Neuron (in vitro differentiated cells): ENCODE results near the gene RSAD1.

Experiments
- H2AFZ ChIP-seq: one replicate; pipeline ENCODE4 v1.6.1; 2013; ENCODE audit warnings: low read depth, mild to moderate bottlenecking, inconsistent platforms, low read length, moderate library complexity
- H3K27me3 ChIP-seq: one replicate; pipeline ENCODE4 v1.6.1; 2013; ENCODE audit warnings: low read length; ENCODE audit not compliant: insufficient read depth
- H3K36me3 ChIP-seq: one replicate; pipeline ENCODE4 v1.6.1; 2013; ENCODE audit warnings: low read length; ENCODE audit not compliant: insufficient read depth
- H3K4me1 ChIP-seq: one replicate; pipeline ENCODE4 v1.6.1; 2013; ENCODE audit warnings: low read length; ENCODE audit not compliant: insufficient read depth
- H3K4me3 ChIP-seq: 2 replicates; pipeline ENCODE4 v1.5.1; 2013; ENCODE audit warnings: mild to moderate bottlenecking, low read length, moderate library complexity
- H3K9me3 ChIP-seq: one replicate; pipeline ENCODE4 v1.6.1; 2013; ENCODE audit warnings: low read length

Gene RSAD1

DNA sequence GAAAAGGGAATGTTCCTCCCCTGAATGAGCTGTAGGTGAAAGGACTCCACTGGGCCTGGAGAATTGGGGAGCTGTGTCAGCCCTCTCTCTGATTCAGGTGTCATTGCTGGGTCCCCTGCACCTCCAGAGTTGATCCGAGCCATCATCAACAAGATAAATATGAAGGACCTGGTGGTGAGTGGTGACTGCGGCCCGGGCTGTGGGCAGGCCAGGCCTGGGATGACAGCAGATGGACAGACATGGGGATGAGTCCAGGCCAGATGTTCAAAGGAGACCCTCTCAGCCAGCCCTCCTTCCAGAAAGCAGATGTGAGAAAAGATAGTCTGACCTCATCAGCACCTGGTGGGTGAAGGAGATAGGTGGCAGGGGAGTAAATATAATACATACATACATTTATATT lies 14.5 kb upstream of the RSAD1 start:
- H3K9me3 ChIP-seq = peaks cover 7% of the 10 kb centered on the region
- H3K36me3 ChIP-seq = no peaks in the 10 kb centered on the region
- no peaks in the 10 kb centered on the region for H3K4me1 ChIP-seq
- no peak overlapping the region for H3K4me3 ChIP-seq
- peaks cover 21% of the 10 kb centered on the region for H3K27me3 ChIP-seq
- H2AFZ ChIP-seq = no peak overlapping the region

DNA sequence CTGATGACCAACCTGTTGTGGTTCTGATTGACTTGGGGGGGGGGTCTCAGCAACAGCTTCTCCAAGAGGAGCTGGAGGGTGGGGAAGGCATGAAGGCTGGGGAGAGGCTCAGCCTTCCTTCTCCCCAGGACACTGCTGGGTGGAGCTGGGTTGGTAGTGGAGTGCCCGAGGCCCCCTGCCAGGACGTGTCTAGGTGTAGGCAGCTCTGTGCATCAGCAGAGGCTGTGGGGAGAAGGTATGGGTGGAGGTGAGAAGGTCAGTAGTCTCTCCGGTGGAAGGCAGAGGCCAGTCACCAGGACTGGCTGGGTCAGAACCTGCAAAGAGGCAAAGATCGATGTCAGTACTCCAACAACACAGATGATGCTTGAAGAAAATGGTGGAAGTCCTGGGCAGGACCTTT lies 13.9 kb upstream of the RSAD1 start:
- Histone ChIP-seq H3K27me3 (peaks cover 26% of the 10 kb centered on the region), H2AFZ (no peak overlapping the region), H3K9me3 (peaks cover 7% of the 10 kb centered on the region), H3K4me1 (no peaks in the 10 kb centered on the region), H3K4me3 (no peak overlapping the region), H3K36me3 (no peaks in the 10 kb centered on the region)

DNA sequence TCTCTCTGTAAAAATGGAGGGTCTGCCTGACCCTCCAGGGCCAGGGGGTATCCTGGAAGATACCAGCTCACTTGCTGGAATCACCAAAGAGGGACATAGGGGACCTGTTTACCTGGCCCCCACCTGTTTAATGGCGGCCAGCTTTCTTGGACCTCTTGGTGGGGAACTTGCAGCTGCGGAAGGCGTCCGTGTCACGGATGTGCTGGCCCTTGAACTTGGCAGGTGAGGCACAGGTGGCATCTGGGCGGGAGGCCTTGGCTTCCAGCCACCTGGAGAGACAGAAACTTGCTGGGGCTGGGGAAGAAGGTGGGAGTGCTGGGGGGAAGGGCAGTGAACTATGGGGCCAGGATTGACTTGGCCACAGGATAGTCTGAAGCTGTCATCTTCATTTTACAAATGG lies 13.5 kb upstream of the RSAD1 start:
- Histone ChIP-seq H3K36me3 (no peaks in the 10 kb centered on the region), H3K9me3 (peaks cover 7% of the 10 kb centered on the region), H3K27me3 (peaks cover 29% of the 10 kb centered on the region), H2AFZ (no peak overlapping the region), H3K4me3 (no peak overlapping the region), H3K4me1 (no peaks in the 10 kb centered on the region)

DNA sequence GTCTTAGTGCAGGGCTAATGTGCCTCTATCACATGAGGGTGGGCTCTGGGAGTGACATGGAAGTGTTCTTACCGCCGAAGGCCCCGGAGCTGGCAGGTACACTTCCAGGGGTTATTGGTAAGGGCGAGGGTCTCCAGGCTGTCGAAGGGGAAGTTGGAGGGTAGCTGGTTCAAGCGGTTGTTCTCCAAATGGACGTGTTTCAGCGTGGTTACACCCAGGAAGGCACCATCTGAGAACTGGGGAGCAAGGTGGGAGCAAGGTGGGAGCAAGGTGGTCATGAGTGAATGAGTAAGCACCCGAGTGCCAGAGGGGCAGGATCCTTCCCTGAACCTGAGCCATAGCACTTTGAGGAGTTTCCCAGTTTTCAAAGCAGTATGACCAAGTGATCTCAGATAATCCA lies 13.0 kb upstream of the RSAD1 start:
- no peak overlapping the region for H3K4me3 ChIP-seq
- peaks cover 32% of the 10 kb centered on the region for H3K27me3 ChIP-seq
- peaks cover 7% of the 10 kb centered on the region for H3K9me3 ChIP-seq
- H2AFZ ChIP-seq = no peak overlapping the region
- H3K4me1 ChIP-seq = no peaks in the 10 kb centered on the region
- H3K36me3 ChIP-seq = no peaks in the 10 kb centered on the region

DNA sequence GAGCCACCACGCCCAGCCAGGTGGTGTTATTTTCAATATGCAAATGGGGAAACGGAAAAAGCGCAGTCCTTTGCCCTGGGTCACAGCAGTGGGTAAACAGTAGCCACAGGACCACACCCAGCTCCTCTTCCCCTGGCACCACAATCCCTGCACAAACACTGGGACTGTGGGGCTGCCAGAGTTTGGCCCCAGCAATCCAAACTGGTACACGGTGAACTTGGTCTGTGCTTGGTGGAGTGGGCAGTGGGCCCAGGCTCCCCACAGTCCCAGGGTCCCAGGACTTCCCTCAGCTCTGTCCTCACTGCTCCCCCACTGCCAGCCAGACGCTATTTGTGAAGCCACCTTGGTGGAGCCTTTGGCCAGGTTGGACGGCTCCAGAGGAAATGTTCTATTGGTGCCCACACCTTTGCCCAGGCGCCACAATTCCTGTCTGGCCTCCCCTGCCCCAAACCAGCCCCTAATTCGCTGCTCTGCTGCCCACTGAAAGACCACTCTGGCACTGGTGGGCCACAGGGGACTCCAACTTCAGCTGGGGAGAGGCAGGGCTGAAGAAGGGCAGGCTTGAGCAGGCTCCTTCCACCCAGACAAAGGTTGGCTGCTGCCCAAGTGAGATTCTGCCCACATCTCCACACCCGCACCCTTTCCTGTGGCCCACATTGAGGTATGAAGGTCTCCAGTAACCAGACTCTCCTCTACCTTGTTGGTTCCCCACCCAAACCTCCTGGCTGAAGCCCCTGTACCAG lies 12.1 kb upstream of the RSAD1 start:
- no peak overlapping the region for H3K4me3 ChIP-seq
- peaks cover 41% of the 10 kb centered on the region for H3K27me3 ChIP-seq
- H2AFZ ChIP-seq = no peak overlapping the region
- H3K36me3 ChIP-seq = no peaks in the 10 kb centered on the region
- peaks cover 7% of the 10 kb centered on the region for H3K9me3 ChIP-seq
- no peaks in the 10 kb centered on the region for H3K4me1 ChIP-seq

DNA sequence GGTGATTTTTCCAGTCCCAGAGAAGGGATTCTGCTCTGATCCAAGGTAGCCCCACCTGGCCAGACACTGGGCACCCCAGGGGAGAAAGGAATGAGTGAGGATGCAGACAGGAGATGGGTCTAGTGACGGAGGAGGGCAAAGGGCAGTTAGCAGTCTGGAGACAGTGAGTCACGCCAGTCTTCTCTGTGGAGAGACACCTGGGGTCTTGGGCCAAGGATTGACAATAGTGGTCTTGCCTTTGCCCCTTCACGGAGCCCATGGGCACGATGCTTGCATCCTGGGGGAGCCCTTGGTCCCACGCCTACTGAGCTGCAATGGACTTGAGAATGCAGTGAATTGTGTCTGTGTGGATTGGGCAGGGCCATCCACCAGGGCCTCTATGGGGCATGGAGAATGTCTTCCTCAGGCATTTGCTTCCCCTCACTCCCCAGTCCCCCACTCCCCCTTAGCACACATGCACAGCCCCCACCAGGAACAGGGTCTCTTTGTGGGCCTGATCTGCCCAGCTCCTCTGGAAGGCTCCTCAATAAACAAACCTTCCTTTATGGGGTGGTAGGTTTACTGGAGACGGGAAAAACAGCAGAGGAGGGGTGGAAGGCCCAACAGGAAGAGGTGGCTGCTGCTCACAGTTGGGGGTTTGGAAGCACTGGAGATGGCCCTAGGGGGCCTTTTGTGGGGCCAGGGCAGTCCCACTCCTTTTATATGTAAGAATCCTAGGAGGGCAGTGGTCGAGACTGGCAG lies 11.4 kb upstream of the RSAD1 start:
- H3K4me1 ChIP-seq = no peaks in the 10 kb centered on the region
- peaks cover 47% of the 10 kb centered on the region for H3K27me3 ChIP-seq

DNA sequence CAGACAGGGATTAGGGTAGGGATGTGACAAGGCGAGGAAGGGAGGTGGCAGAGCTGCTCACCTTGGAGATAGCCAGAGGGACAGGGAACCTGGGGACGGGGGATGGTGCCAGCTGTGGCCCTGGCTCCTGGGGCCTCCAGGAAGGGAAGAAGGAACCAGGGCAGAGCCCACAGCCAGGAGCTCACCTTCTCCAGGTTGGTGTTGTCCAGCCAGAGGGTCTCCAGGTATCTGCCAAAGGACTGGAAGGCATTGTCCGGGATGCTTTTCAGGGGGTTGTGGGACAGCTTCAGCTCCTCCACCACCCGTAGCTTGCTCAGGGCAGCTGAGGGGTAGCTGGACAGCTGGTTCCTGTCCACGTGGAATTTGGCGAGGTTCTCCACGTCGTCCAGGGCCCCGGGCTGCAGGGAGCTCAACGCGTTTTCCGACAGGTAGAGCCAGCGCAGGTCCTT lies 10.8 kb upstream of the RSAD1 start:
- Histone ChIP-seq H3K27me3 (peaks cover 51% of the 10 kb centered on the region), H3K4me3 (no peak overlapping the region), H2AFZ (no peak overlapping the region), H3K9me3 (peaks cover 7% of the 10 kb centered on the region), H3K36me3 (no peaks in the 10 kb centered on the region), H3K4me1 (no peaks in the 10 kb centered on the region)

More for the DNA sequence above, 11.4 kb upstream of the RSAD1 start:
- no peak overlapping the region for H2AFZ ChIP-seq
- H3K4me3 ChIP-seq = no peak overlapping the region
- H3K36me3 ChIP-seq = no peaks in the 10 kb centered on the region
- H3K9me3 ChIP-seq = peaks cover 7% of the 10 kb centered on the region

DNA sequence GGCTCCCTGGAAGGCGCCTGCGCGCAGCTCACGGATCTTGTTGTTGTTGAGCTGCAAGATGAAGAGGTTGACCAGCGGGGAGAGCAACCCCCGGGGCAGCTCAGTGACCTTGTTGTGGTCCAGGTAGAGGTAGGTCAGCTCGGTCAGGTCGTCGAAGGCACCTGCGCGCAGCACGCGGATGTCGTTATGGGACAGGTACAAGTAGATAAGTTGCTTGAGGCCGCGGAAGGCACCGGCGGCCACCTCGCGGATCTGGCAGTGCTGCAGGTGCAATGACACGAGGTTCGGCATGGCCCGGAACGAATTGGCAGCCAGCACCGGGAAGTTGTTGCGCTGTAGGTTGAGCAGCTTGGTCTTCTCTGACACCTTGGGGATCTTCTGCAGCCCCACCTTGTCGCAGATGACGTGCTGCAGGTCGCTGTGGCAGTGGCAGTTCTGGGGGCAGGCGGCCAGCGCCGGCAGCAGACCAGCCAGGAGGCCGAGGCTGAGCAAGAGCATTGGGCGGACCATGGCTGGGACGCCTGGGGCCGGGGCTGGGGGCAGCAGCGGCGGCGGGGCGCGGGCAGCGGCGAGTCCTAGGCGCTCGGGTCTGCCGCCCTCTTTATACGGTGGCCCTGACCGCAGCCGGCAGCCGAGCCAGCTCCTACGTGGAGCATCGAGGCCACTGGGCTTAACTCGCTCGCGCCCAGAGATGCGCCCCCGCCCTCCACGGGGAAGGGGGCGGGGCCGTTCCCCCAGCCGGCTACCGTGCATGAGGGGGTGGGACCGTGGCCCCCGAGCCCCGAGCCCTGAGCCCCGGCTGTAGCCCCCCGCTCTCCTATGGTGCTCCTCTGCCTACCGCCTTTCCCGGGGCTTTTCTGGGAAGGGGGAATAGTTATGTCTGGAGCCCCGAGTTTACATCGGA lies 10.1 kb upstream of the RSAD1 start, which contains the start of gene CHAD:
TSS of gene CHAD (minus strand) at position 577 of the 904 bp plus-strand sequence. CDS start at position 510, 67 bp downstream.
- no peaks in the 10 kb centered on the region for H3K36me3 ChIP-seq
- no peaks in the 10 kb centered on the region for H3K4me1 ChIP-seq
- peaks cover 54% of the 10 kb centered on the region for H3K27me3 ChIP-seq
- H2AFZ ChIP-seq = no peak within 1 kb of the TSS
- H3K4me3 ChIP-seq = no peak within 1 kb of the TSS
- peaks cover 7% of the 10 kb centered on the region for H3K9me3 ChIP-seq

DNA sequence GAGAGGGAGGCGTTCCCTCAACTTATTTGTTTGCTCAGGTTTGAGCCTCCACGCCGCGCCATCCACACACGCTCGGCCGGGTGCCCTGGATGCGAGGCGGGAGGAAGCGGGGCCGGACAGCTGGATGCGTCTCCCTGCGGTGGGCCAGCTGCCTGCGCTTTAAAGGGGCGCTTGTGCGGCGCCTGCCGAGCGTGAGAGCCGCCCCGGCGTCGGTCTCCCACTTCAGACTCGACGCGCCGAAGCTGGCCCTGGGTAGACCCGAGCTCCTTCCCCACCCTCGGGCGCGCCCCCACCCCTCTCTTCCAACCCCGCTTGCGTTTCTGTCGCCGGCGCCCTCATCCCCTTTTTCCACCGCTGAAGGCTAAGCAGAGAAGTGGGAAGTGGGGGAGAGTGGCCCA lies 9.5 kb upstream of the RSAD1 start:
- H3K4me1 ChIP-seq = no peaks in the 10 kb centered on the region
- peaks cover 58% of the 10 kb centered on the region for H3K27me3 ChIP-seq
- H2AFZ ChIP-seq = no peak overlapping the region
- H3K9me3 ChIP-seq = peaks cover 7% of the 10 kb centered on the region
- H3K36me3 ChIP-seq = no peaks in the 10 kb centered on the region
- no peak overlapping the region for H3K4me3 ChIP-seq

DNA sequence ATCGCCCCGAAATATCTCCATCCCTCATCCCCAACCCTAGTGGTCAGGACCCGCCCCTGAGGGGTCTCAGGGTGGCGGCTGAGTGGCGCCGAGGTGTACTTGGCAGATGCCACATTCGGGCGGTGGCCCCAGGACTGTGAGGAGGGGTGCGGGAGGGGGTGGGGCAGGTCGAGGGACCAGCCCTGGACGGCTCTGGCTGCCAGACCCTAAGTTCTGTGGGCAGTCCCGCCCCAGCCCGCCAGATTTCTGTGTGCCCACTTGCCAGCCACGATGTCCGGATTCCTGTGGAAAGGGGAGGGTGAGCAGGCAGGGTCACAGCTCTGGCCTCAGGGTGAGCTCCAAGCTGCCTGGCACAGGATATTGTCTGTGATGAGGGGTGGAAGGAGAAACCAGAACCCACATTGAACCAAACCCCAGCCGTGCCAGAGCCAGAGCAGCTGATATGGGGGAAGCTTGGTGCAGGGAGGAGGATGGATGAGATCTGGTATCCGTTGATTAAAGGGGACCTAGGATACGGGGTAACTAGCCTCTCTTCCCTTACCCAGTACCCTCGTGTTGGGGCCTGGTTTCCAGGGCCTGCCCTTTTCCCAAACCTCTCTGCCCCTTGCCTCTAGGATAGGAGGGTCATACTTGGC lies 8.9 kb upstream of the RSAD1 start:
- Histone ChIP-seq H3K27me3 (peaks cover 61% of the 10 kb centered on the region), H3K4me1 (no peaks in the 10 kb centered on the region), H3K4me3 (no peak overlapping the region), H2AFZ (no peak overlapping the region), H3K36me3 (no peaks in the 10 kb centered on the region), H3K9me3 (peaks cover 7% of the 10 kb centered on the region)

DNA sequence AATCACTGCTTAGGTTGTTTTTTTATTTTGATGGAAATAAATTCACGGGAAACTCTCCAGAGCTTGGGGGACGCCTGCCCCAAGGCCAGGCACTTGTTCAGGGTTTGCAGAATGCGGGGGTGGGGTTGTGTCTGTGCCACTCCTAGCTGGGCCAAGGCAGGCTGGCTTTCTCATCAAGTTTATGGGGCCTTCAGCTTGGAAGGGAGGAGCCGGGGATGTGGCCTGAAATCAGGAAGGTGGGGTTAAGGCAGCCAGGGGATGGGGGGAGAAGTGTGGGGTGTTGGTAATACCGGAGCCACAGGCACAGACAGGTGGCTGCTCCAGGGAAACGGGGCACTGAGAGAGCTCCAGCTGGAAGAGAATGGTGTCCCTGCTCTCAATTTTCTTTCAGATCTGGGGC lies 8.2 kb upstream of the RSAD1 start:
- peaks cover 7% of the 10 kb centered on the region for H3K9me3 ChIP-seq
- H3K27me3 ChIP-seq = peaks cover 63% of the 10 kb centered on the region
- H3K36me3 ChIP-seq = no peaks in the 10 kb centered on the region
- H3K4me3 ChIP-seq = no peak overlapping the region
- no peaks in the 10 kb centered on the region for H3K4me1 ChIP-seq
- no peak overlapping the region for H2AFZ ChIP-seq

DNA sequence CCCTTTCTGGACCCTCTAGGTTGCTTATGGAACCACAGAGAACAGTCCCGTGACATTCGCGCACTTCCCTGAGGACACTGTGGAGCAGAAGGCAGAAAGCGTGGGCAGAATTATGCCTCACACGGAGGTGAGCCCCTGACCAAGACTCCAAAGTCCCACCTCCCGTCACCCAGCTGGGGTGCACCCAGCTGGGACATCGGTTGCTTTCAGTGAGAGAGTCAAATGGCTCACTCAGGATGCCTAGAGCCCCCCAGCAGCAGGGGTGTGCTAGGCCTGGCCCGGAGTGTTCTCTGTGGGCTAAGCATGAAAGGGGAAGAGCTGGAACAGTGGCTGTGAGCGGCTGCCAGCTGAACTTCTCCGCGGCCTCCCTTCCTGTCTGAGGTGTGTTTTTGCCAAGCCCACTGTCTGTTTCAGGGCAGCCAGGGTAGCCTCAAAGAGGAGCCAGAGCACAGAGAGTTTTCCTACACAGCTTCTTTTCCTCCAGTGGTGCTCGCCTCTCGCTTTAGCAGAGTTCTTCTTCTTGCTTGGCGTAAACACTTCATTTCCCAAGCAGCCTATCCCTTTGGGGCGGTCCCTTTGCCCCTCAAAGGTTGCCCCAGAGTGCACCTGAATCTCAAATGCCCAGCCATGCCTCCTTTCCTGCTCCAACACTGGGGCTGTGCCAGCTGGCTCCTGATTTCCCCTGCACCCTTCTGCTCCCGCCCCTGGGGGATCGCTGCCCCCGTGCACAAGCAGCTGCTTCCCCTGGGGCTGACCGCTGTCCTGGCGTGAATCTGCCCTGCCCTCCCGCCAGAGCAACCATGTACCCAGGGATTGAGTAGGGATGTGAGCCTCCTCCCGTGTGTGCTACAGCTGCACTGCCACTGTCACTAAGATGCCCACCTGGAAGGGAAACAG lies 7.4 kb upstream of the RSAD1 start:
- Histone ChIP-seq H3K36me3 (no peaks in the 10 kb centered on the region), H3K27me3 (peaks cover 67% of the 10 kb centered on the region), H2AFZ (no peak overlapping the region), H3K4me3 (no peak overlapping the region), H3K9me3 (peaks cover 7% of the 10 kb centered on the region), H3K4me1 (no peaks in the 10 kb centered on the region)
